ENCODE measurements around the gene EIF4G3. TPM values are rescaled to one million over a fixed set of nuclear protein-coding genes. Genes with fewer than 3 reads are reported as not detected.

EIF4G3 gene
- total RNA-seq, 1 experiment from 2014 or later, result 72.0 TPM

- Mint-ChIP-seq H3K4me3 (no peak overlapping the region), H3K27me3 (ENCODE audit: low read depth) (no peaks in the 10 kb centered on the region), H3K4me1 (peaks cover 6 to 7% of the 10 kb centered on the region in 2 experiments; a peak in 3 of 4 replicates), H3K27ac (peak overlapping the region in 1 of 3 experiments; percentile 56; a peak in 2 of 7 replicates), H3K36me3 (ENCODE audit: insufficient read depth in 1 of 3, low read depth in 3 of 3) (peaks cover 0 to 3% (median 0%) of the 10 kb centered on the region in 3 experiments; a peak in 4 of 7 replicates), H3K9me3 (no peaks in the 10 kb centered on the region)
- Histone ChIP-seq H3K23me2 (ENCODE audit: insufficient read length, low read depth, low read length, poor library complexity, severe bottlenecking) (no peaks in the 10 kb centered on the region), H2BK5ac (ENCODE audit: insufficient read length, low read length) (no peak overlapping the region), H4K8ac (replicated peaks; ENCODE audit: insufficient read length, low read depth, low read length) (no peak overlapping the region), H2AFZ (ENCODE audit: low read length) (no peak overlapping the region), H3K27me3 (ENCODE audit: insufficient read depth, low read length) (no peaks in the 10 kb centered on the region; the same call in 1 of the 2 replicates), H3K4me2 (ENCODE audit: insufficient read depth, insufficient read length, low read length) (no peak overlapping the region), H2BK15ac (ENCODE audit: low read depth, low read length) (no peak overlapping the region), H3K9ac (ENCODE audit: extremely low read depth, insufficient read length, low read length) (no peak overlapping the region), H3K56ac (ENCODE audit: insufficient read length, low read depth, low read length) (no peak overlapping the region), H2BK12ac (ENCODE audit: insufficient read length, low read depth, low read length) (no peak overlapping the region), H3K79me1 (ENCODE audit: insufficient read depth, low read depth, low read length, poor library complexity, severe bottlenecking) (no peaks in the 10 kb centered on the region), H3K9me3 (ENCODE audit: control insufficient read depth, low read depth, low read length) (no peaks in the 10 kb centered on the region), H4K91ac (ENCODE audit: insufficient read length, low read depth, low read length) (no peak overlapping the region), H2AK5ac (ENCODE audit: insufficient read length, low read length) (no peak overlapping the region), H3K18ac (ENCODE audit: insufficient read length, low read depth, low read length) (no peak overlapping the region), H4K20me1 (ENCODE audit: control insufficient read depth, insufficient read depth, insufficient read length) (no peaks in the 10 kb centered on the region), H2BK20ac (ENCODE audit: low read depth, low read length, poor library complexity, severe bottlenecking) (no peak overlapping the region), H3K4ac (ENCODE audit: low read depth, low read length) (no peak overlapping the region), H3K23ac (ENCODE audit: insufficient read length, low read depth, low read length) (no peak overlapping the region), H3K4me1 (ENCODE audit: insufficient read depth, low read length) (peaks cover 3% of the 10 kb centered on the region; the same call in 1 of the 2 replicates), H3K27ac (ENCODE audit: insufficient read length, low read depth, low read length) (no peak overlapping the region), H3T11ph (ENCODE audit: low read length) (no peak overlapping the region), H3K79me2 (ENCODE audit: insufficient read depth, low read length) (no peaks in the 10 kb centered on the region), H2BK120ac (ENCODE audit: low read depth, low read length, poor library complexity, severe bottlenecking) (no peak overlapping the region), H4K5ac (ENCODE audit: insufficient read length, low read depth, low read length) (no peak overlapping the region), H3K14ac (ENCODE audit: insufficient read depth, low read length) (no peak overlapping the region)
- no peak for DNase-seq
- 100% methylated on average over 2 of the region's 4 CpGs for WGBS (ENCODE audit: extremely low coverage, insufficient read length, low lambda C conversion rate)
- TF ChIP-seq CTCF (conservative IDR thresholded peaks at IDR 0.05), result no peak
Measured at GRCh38 chr1:21069549-21069948, 107.1 kb downstream of the EIF4G3 start.
